ENCODE results near the gene ZKSCAN5.

DNA sequence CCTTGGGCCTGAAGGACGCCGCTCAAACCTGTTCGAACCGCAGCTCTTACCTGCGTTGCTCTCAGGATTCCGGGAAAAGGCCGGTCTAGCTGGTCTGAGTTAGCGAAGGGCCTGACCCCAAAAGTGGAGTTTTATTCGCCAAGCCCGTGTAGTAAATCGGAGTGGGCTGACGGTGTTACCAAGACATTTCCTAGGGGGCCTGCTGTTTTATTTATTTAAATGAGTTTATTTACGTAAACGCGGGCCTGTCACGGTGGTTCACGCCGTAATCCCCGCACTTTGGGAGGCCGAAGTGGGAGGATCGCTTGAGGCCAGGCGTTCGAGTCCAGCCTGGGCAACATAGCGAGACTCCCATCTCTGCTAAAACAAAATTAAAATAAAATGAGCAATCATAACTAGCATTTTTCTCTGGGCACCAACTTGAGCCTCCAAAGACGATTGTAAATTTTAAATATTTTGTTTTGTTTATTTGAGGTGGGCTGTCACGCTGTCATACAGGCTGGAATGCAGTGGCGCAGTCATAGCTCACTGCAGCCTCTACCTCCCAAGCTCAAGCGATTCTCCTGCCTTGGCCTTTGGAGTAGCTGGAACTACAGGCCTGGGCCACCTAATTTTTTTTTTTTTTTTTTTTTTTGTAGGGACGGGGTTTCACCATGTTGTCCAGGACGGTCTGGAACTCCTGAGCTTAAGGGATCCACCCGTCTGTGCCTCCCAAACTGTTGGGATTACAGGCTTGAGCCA, 54.9 kb downstream of the ZKSCAN5 start:
- TF ChIP-seq YY1 (IDR thresholded peaks at IDR 0.05; ENCODE audit: insufficient read depth, insufficient read length) (no peak), SUZ12 (IDR thresholded peaks at IDR 0.05; ENCODE audit: extremely low read depth, insufficient read depth, insufficient read length) (no peak)
